Fibroblast of lung (primary cell): ENCODE results near the gene ZDHHC9.

ENCODE experiments used
- EZH2 ChIP-seq: IDR thresholded peaks from 2 replicates; pipeline ENCODE4 v1.5.1; 2012; ENCODE audit warnings: low read length, control low read depth, mild to moderate bottlenecking; ENCODE audit errors: missing control alignments
- TF ChIP-seq, protein P1 (sequence below), 2 donors: IDR thresholded peaks in 1 of 2; conservative IDR thresholded peaks in 1 of 2; 1 replicate in 1 of 2; 2 replicates in 1 of 2; pipeline ENCODE4 v1.5.1; 2011 to 2012; ENCODE audit warnings: low read length in 2 of 2, control low read depth in 1 of 2, inconsistent platforms in 1 of 2, low read depth in 1 of 2, mild to moderate bottlenecking in 1 of 2

DNA sequence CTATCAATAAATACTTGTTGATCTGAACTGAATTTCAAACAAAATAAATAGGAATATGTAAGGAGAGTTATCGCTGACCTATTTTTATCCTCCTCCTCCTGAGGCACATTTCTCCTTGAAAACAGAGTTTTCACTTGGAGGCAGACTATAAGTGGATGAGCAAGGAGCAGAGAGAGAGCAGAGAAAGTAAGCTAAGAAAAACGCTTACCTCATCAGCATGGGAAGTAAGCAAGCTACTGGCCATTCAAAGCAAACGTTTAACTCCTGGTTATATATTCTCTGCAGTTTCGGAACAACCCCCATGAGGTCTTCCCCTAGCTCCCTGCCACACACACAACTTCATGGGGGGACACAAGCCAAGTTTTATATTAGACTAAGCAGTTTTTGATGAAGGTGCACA, 13.2 kb downstream of the ZDHHC9 start:
- TF ChIP-seq, protein P1, sequence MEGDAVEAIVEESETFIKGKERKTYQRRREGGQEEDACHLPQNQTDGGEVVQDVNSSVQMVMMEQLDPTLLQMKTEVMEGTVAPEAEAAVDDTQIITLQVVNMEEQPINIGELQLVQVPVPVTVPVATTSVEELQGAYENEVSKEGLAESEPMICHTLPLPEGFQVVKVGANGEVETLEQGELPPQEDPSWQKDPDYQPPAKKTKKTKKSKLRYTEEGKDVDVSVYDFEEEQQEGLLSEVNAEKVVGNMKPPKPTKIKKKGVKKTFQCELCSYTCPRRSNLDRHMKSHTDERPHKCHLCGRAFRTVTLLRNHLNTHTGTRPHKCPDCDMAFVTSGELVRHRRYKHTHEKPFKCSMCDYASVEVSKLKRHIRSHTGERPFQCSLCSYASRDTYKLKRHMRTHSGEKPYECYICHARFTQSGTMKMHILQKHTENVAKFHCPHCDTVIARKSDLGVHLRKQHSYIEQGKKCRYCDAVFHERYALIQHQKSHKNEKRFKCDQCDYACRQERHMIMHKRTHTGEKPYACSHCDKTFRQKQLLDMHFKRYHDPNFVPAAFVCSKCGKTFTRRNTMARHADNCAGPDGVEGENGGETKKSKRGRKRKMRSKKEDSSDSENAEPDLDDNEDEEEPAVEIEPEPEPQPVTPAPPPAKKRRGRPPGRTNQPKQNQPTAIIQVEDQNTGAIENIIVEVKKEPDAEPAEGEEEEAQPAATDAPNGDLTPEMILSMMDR (conservative IDR thresholded peaks at IDR 0.05 in 1 of 2, IDR thresholded peaks at IDR 0.05 in 1 of 2; ENCODE audit: low read depth in 1 of 2, low read length in 2 of 2): no peak
- no peak for TF ChIP-seq EZH2
